Measurements from ENCODE around the gene AGO1.

- no peak for TF ChIP-seq CTCF (IDR thresholded peaks at IDR 0.05)
- TF ChIP-seq ZFX (IDR thresholded peaks at IDR 0.05; ENCODE audit: borderline replicate concordance) = no peak
These were observed 1.1 kb upstream of the AGO1 start for GRCh38 chr1:35881850-35882273.
